KMS-11 (cell line): ENCODE measurements around the gene CACNA1A.

Experiments used
- H2AFZ ChIP-seq: fragments of 200-600 bp; sonication (generic); 2 replicates; pipeline ENCODE4 v1.6.1; 2016; ENCODE audit warnings: antibody characterized with exemption, mixed run types, low read depth
- H3K27ac ChIP-seq: fragments of 200-600 bp; sonication (generic); 2 replicates; pipeline ENCODE4 v1.6.1; 2016; ENCODE audit warnings: mild to moderate bottlenecking, mixed run types
- H3K27me3 ChIP-seq: fragments of 200-600 bp; sonication (generic); 2 replicates; pipeline ENCODE4 v1.6.1; 2017; ENCODE audit warnings: mild to moderate bottlenecking, low read depth, mixed run types, moderate library complexity; ENCODE audit not compliant: insufficient read depth
- H3K36me3 ChIP-seq: fragments of 200-600 bp; sonication (generic); 2 replicates; pipeline ENCODE4 v1.6.1; 2017; ENCODE audit warnings: mild to moderate bottlenecking, mixed run types; ENCODE audit not compliant: insufficient read depth
- H3K4me1 ChIP-seq: fragments of 200-600 bp; sonication (generic); 2 replicates; pipeline ENCODE4 v1.6.1; 2016; ENCODE audit warnings: mild to moderate bottlenecking, low read depth, mixed run types; ENCODE audit not compliant: poor library complexity, severe bottlenecking
- H3K4me2 ChIP-seq: fragments of 200-600 bp; sonication (generic); 2 replicates; pipeline ENCODE4 v1.7.0; 2016; ENCODE audit warnings: mild to moderate bottlenecking, mixed run types
- H3K4me3 ChIP-seq: fragments of 200-600 bp; sonication (generic); IDR thresholded peaks from 2 replicates; pipeline ENCODE4 v1.6.1; 2017; ENCODE audit warnings: low read depth, low read length, mixed read lengths; ENCODE audit not compliant: insufficient read depth
- H3K79me2 ChIP-seq: fragments of 200-600 bp; sonication (generic); 2 replicates; pipeline ENCODE4 v1.6.1; 2016; ENCODE audit warnings: low read depth, mixed run types; ENCODE audit not compliant: insufficient read depth
- H3K9ac ChIP-seq: fragments of 200-600 bp; sonication (generic); 2 replicates; pipeline ENCODE4 v1.6.1; 2016; ENCODE audit warnings: mild to moderate bottlenecking, mixed run types
- H4K20me1 ChIP-seq: fragments of 200-600 bp; sonication (generic); 2 replicates; pipeline ENCODE4 v1.6.1; 2016; ENCODE audit warnings: mild to moderate bottlenecking, mixed run types; ENCODE audit not compliant: insufficient read depth
- CTCF ChIP-seq: fragments of 200-600 bp; sonication (generic); conservative IDR thresholded peaks from 2 replicates; pipeline ENCODE4 v1.6.1; 2017; ENCODE audit warnings: low read depth, mild to moderate bottlenecking, antibody characterized with exemption, low read length, moderate library complexity, mixed read lengths

Gene CACNA1A

GRCh38 chr19:13291913-13292312 is 214.4 kb downstream of the CACNA1A start:
- Histone ChIP-seq H3K4me1 (no peaks in the 10 kb centered on the region), H3K79me2 (no peaks in the 10 kb centered on the region), H4K20me1 (no peaks in the 10 kb centered on the region), H3K4me3 (no peak overlapping the region), H3K9ac (no peak overlapping the region), H3K36me3 (no peaks in the 10 kb centered on the region), H3K4me2 (no peak overlapping the region), H3K27ac (no peak overlapping the region), H3K27me3 (peaks cover 23% of the 10 kb centered on the region), H2AFZ (no peak overlapping the region)
- no peak for TF ChIP-seq CTCF

- TF ChIP-seq CTCF, result no peak
- Histone ChIP-seq H3K36me3 (no peaks in the 10 kb centered on the region), H3K27me3 (peaks cover 29% of the 10 kb centered on the region)
Observed at GRCh38 chr19:13290741-13291140, 215.5 kb downstream of the CACNA1A start.

GRCh38 chr19:13289295-13289694 is 217.0 kb downstream of the CACNA1A start:
- peaks cover 24% of the 10 kb centered on the region for H3K27me3 ChIP-seq
- no peak overlapping the region for H3K27ac ChIP-seq
- H3K4me3 ChIP-seq, result no peak overlapping the region
- no peak overlapping the region for H2AFZ ChIP-seq
- no peaks in the 10 kb centered on the region for H3K36me3 ChIP-seq
- no peak overlapping the region for H3K9ac ChIP-seq
- H3K79me2 ChIP-seq, result no peaks in the 10 kb centered on the region
- no peaks in the 10 kb centered on the region for H3K4me1 ChIP-seq
- no peak for TF ChIP-seq CTCF
- H4K20me1 ChIP-seq, result no peaks in the 10 kb centered on the region
- no peak overlapping the region for H3K4me2 ChIP-seq

More at GRCh38 chr19:13290741-13291140, 215.5 kb downstream of the CACNA1A start:
- Histone ChIP-seq H3K27ac (no peak overlapping the region), H3K79me2 (no peaks in the 10 kb centered on the region), H4K20me1 (no peaks in the 10 kb centered on the region), H3K4me3 (no peak overlapping the region), H2AFZ (no peak overlapping the region), H3K4me2 (no peak overlapping the region), H3K9ac (no peak overlapping the region), H3K4me1 (no peaks in the 10 kb centered on the region)

GRCh38 chr19:13286195-13286985 is 219.9 kb downstream of the CACNA1A start:
- Histone ChIP-seq H3K79me2 (no peaks in the 10 kb centered on the region), H3K36me3 (no peaks in the 10 kb centered on the region), H3K27ac (no peak overlapping the region), H3K27me3 (peaks cover 33% of the 10 kb centered on the region; the same call in 1 of the 2 replicates), H3K4me2 (no peak overlapping the region), H3K4me1 (peaks cover 4% of the 10 kb centered on the region), H4K20me1 (no peaks in the 10 kb centered on the region), H2AFZ (no peak overlapping the region), H3K9ac (no peak overlapping the region), H3K4me3 (no peak overlapping the region)
- TF ChIP-seq CTCF, result no peak
